PC-9 (cell line): ENCODE results near the gene AKR1B15.
"Not testable (repeated sequence)": the region's sequence is repeated elsewhere in the genome, so short reads cannot be mapped to it uniquely, and the experiment has no call there.

Experiments
- EZH2 ChIP-seq: fragments of 200-600 bp; sonication (generic); IDR thresholded peaks from 2 replicates; pipeline ENCODE4 v1.8.0; 2017; ENCODE audit warnings: antibody characterized with exemption, low read depth
- TF ChIP-seq, protein P1 (sequence below): fragments of 200-600 bp; sonication (generic); conservative IDR thresholded peaks from 2 replicates; pipeline ENCODE4 v1.6.1; 2017; ENCODE audit warnings: mixed run types, antibody characterized with exemption, mild to moderate bottlenecking, moderate library complexity

DNA sequence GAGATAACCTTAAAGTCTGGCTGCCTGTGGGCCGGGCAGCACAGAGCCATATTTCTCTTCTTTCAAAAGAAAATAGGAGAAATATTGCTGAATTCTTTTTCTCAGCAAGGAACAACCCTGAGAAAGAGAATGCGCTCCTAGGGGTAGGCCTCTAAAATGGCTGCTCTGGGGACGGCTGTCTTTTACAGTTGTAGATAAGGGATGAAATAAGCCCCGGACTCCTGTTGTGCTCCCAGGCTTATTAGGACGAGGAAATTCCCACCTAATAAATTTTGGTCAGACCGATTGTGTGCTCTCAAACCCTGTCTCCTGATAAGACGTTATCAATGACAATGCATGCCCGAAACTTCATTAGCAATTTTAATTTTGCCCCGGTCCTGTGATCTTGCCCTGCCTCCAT, 21.1 kb downstream of the AKR1B15 start:
- TF ChIP-seq, protein P1, sequence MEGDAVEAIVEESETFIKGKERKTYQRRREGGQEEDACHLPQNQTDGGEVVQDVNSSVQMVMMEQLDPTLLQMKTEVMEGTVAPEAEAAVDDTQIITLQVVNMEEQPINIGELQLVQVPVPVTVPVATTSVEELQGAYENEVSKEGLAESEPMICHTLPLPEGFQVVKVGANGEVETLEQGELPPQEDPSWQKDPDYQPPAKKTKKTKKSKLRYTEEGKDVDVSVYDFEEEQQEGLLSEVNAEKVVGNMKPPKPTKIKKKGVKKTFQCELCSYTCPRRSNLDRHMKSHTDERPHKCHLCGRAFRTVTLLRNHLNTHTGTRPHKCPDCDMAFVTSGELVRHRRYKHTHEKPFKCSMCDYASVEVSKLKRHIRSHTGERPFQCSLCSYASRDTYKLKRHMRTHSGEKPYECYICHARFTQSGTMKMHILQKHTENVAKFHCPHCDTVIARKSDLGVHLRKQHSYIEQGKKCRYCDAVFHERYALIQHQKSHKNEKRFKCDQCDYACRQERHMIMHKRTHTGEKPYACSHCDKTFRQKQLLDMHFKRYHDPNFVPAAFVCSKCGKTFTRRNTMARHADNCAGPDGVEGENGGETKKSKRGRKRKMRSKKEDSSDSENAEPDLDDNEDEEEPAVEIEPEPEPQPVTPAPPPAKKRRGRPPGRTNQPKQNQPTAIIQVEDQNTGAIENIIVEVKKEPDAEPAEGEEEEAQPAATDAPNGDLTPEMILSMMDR, result not testable (repeated sequence)
- not testable (repeated sequence) for TF ChIP-seq EZH2
